ENCODE measurements around the gene NEURL1.
"Not testable (repeated sequence)": the region's sequence is repeated elsewhere in the genome, so short reads cannot be mapped to it uniquely, and the experiment has no call there.

- not testable (repeated sequence) for TF ChIP-seq CTCF (IDR thresholded peaks at IDR 0.05); EZH2 (IDR thresholded peaks at IDR 0.05; ENCODE audit: borderline replicate concordance, insufficient read depth, low read depth, low read length, poor library complexity, severe bottlenecking)
Observed at GRCh38 chr10:103486635-103487409, 6.7 kb upstream of the NEURL1 start.
